ENCODE measurements around the gene RAB43. TPM values are rescaled to one million over a fixed set of nuclear protein-coding genes. Genes with fewer than 3 reads are reported as not detected.
A peak's percentile ranks its signal among the peaks of the same experiment; 100 is the strongest.

RAB43 gene
- total RNA-seq, 1 donor from 2014 or later, result 53.0 TPM

- peaks cover 36% of the 10 kb centered on the region for H3K4me1 Mint-ChIP-seq (ENCODE audit: unreplicated experiment)
- no peak overlapping the region for H3K4me3 Mint-ChIP-seq (ENCODE audit: unreplicated experiment)
- peaks cover 11% of the 10 kb centered on the region for H3K36me3 Mint-ChIP-seq (ENCODE audit: low read depth, unreplicated experiment)
- peaks cover 10% of the 10 kb centered on the region for H3K27me3 Mint-ChIP-seq (ENCODE audit: unreplicated experiment)
- DNase-seq (ENCODE audit: low spot score), result no peak
- no peak for TF ChIP-seq CTCF (IDR thresholded peaks at IDR 0.05; ENCODE audit: unreplicated experiment)
- H3K9me3 Mint-ChIP-seq (ENCODE audit: unreplicated experiment), result peaks cover 5% of the 10 kb centered on the region
- H3K27ac Mint-ChIP-seq (ENCODE audit: unreplicated experiment), result peak overlapping the region; percentile 13
Observed at GRCh38 chr3:129052675-129053074, 68.9 kb downstream of the RAB43 start.

DNA sequence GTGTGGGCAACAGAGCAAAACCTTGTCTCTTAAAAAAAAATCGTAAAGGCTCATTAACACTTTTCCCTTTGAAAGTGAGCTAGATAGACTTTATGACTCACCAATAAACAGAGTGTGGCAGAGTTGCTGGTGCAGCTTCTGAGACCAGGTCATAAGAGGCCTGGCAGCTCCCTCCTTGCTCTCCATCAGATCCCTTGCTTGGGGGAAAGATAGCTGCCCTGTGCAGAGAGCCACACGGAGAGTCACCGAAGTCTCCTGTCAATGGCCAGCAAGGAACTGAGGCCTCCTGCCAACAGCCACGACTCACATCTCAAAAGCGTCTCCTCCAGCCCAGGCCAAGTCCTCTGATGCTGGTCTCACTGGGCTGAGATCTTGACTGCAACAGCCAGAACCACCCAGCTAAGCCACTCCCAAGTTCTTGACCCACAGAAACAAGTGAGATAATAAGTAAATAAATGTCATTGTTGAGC is 69.7 kb downstream of the RAB43 start:
- Mint-ChIP-seq H3K4me3 (ENCODE audit: unreplicated experiment) (no peak overlapping the region), H3K27me3 (ENCODE audit: unreplicated experiment) (peaks cover 10% of the 10 kb centered on the region), H3K27ac (ENCODE audit: unreplicated experiment) (no peak overlapping the region), H3K36me3 (ENCODE audit: low read depth, unreplicated experiment) (peaks cover 6% of the 10 kb centered on the region), H3K4me1 (ENCODE audit: unreplicated experiment) (peaks cover 31% of the 10 kb centered on the region), H3K9me3 (ENCODE audit: unreplicated experiment) (peaks cover 5% of the 10 kb centered on the region)
- no peak for TF ChIP-seq CTCF (IDR thresholded peaks at IDR 0.05; ENCODE audit: unreplicated experiment)
- no peak for DNase-seq (ENCODE audit: low spot score)

GRCh38 chr3:129050556-129051295 is 70.9 kb downstream of the RAB43 start:
- H3K27ac Mint-ChIP-seq (ENCODE audit: unreplicated experiment), result no peak overlapping the region
- no peak overlapping the region for H3K4me3 Mint-ChIP-seq (ENCODE audit: unreplicated experiment)
- H3K36me3 Mint-ChIP-seq (ENCODE audit: low read depth, unreplicated experiment), result peaks cover 6% of the 10 kb centered on the region
- peaks cover 5% of the 10 kb centered on the region for H3K9me3 Mint-ChIP-seq (ENCODE audit: unreplicated experiment)
- no peak for TF ChIP-seq CTCF (IDR thresholded peaks at IDR 0.05; ENCODE audit: unreplicated experiment)
- DNase-seq (ENCODE audit: low spot score), result no peak
- peaks cover 24% of the 10 kb centered on the region for H3K4me1 Mint-ChIP-seq (ENCODE audit: unreplicated experiment)
- peaks cover 10% of the 10 kb centered on the region for H3K27me3 Mint-ChIP-seq (ENCODE audit: unreplicated experiment)

DNA sequence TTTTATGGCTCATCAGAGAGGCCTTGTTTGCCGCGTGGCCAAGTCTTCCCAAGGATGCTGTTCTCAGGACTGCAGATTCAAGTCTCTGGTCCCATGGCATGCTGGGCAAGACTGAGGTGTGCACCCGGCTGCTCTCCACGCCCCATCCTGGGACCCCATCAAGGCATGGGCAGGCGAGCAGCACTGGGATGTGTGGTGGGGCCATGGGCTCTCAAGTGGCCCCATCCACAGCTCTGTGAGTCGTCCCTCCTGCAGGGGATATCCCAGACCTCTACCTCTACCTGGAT is 74.1 kb downstream of the RAB43 start:
- H3K4me1 Mint-ChIP-seq (ENCODE audit: unreplicated experiment), result peaks cover 6% of the 10 kb centered on the region
- no peak overlapping the region for H3K27ac Mint-ChIP-seq (ENCODE audit: unreplicated experiment)
- H3K27me3 Mint-ChIP-seq (ENCODE audit: unreplicated experiment), result peaks cover 11% of the 10 kb centered on the region
- TF ChIP-seq CTCF (IDR thresholded peaks at IDR 0.05; ENCODE audit: unreplicated experiment), result no peak
- peaks cover 13% of the 10 kb centered on the region for H3K36me3 Mint-ChIP-seq (ENCODE audit: low read depth, unreplicated experiment)
- H3K9me3 Mint-ChIP-seq (ENCODE audit: unreplicated experiment), result peaks cover 5% of the 10 kb centered on the region
- no peak overlapping the region for H3K4me3 Mint-ChIP-seq (ENCODE audit: unreplicated experiment)
- DNase-seq (ENCODE audit: low spot score), result no peak

- H3K27ac Mint-ChIP-seq (ENCODE audit: unreplicated experiment), result no peak overlapping the region
- H3K4me3 Mint-ChIP-seq (ENCODE audit: unreplicated experiment), result no peak overlapping the region
- H3K36me3 Mint-ChIP-seq (ENCODE audit: low read depth, unreplicated experiment), result peaks cover 13% of the 10 kb centered on the region
- H3K9me3 Mint-ChIP-seq (ENCODE audit: unreplicated experiment), result peaks cover 9% of the 10 kb centered on the region
- H3K4me1 Mint-ChIP-seq (ENCODE audit: unreplicated experiment), result peaks cover 6% of the 10 kb centered on the region
- no peak for TF ChIP-seq CTCF (IDR thresholded peaks at IDR 0.05; ENCODE audit: unreplicated experiment)
- peaks cover 11% of the 10 kb centered on the region for H3K27me3 Mint-ChIP-seq (ENCODE audit: unreplicated experiment)
- no peak for DNase-seq (ENCODE audit: low spot score)
Observed at GRCh38 chr3:129046732-129047552, 74.7 kb downstream of the RAB43 start.

All from endothelial cell (in vitro differentiated cells).